Caki2 (cell line): ENCODE results near the gene PNPLA2. TPM values are rescaled to one million over a fixed set of nuclear protein-coding genes. Genes with fewer than 3 reads are reported as not detected.

Experiments used
- total RNA-seq: library from RNA; depleted of rRNA; stranded (reverse); fragments of >200 nt; shearing (Covaris generic); gene quantifications from 2 replicates; pipeline ENCODE4 v1.2.3, GENCODE V29; 2014; ENCODE audit warnings: low replicate concordance; rRNA removed

PNPLA2 gene
- total RNA-seq, 1 experiment from 2014 or later = 11.6 TPM

Other genes with a start within 250 kb of the PNPLA2 start
- 36.5 and 42.6 TPM in 2 replicates for gene PHRF1, start 242.4 kb upstream of the PNPLA2 start, total RNA-seq
- gene IRF7, start 203.0 kb upstream of the PNPLA2 start, total RNA-seq = 12.5 and 23.2 TPM in 2 replicates
- gene CDHR5, start 194.0 kb upstream of the PNPLA2 start, total RNA-seq = not detected in 2 replicates
- gene SCT, start 191.7 kb upstream of the PNPLA2 start, total RNA-seq = not detected in 2 replicates
- not detected in 2 replicates for gene DRD4, start 181.6 kb upstream of the PNPLA2 start, total RNA-seq
- gene DEAF1, start 123.7 kb upstream of the PNPLA2 start, total RNA-seq = 37.8 and 52.4 TPM in 2 replicates
- 6.3 and 15.6 TPM in 2 replicates for gene TMEM80, start 123.1 kb upstream of the PNPLA2 start, total RNA-seq
- 264 and 273 TPM in 2 replicates for gene EPS8L2, start 112.7 kb upstream of the PNPLA2 start, total RNA-seq
- gene TALDO1, start 71.5 kb upstream of the PNPLA2 start, total RNA-seq = 1,239 and 1,416 TPM in 2 replicates
- gene GATD1, start 41.4 kb upstream of the PNPLA2 start, total RNA-seq = 27.5 and 45.0 TPM in 2 replicates
- not detected in 2 replicates for gene CEND1, start 28.8 kb upstream of the PNPLA2 start, total RNA-seq
- gene SLC25A22, start 20.6 kb upstream of the PNPLA2 start, total RNA-seq = 12.5 and 13.6 TPM in 2 replicates
- 16.7 and 36.1 TPM in 2 replicates for gene PIDD1, start 13.7 kb upstream of the PNPLA2 start, total RNA-seq
- gene RPLP2, start 8.9 kb upstream of the PNPLA2 start, total RNA-seq = 302 and 318 TPM in 2 replicates
- gene CRACR2B, start 9.0 kb downstream of the PNPLA2 start, total RNA-seq = 15.0 and 29.5 TPM in 2 replicates
- gene CD151, start 14.0 kb downstream of the PNPLA2 start, total RNA-seq = 873 and 905 TPM in 2 replicates
- 90.2 and 103 TPM in 2 replicates for gene POLR2L, start 23.6 kb downstream of the PNPLA2 start, total RNA-seq
- gene TSPAN4, start 23.9 kb downstream of the PNPLA2 start, total RNA-seq = 250 and 324 TPM in 2 replicates
- 146 and 165 TPM in 2 replicates for gene CHID1, start 91.9 kb downstream of the PNPLA2 start, total RNA-seq
- gene AP2A2, start 107.0 kb downstream of the PNPLA2 start, total RNA-seq = 49.4 and 52.6 TPM in 2 replicates
- gene MUC6, start 217.8 kb downstream of the PNPLA2 start, total RNA-seq = not detected in 2 replicates